Epithelial cell of proximal tubule (primary cell): ENCODE results near the gene MAP7. TPM values are rescaled to one million over a fixed set of nuclear protein-coding genes. Genes with fewer than 3 reads are reported as not detected.

ENCODE experiments used
- DNase-seq: peaks from one replicate; pipeline ENCODE4 v3.0.0-alpha.2; 2011; ENCODE audit warnings: low read depth
- H3K4me3 ChIP-seq: 2 replicates; pipeline ENCODE4 v1.5.1; 2011; ENCODE audit warnings: low read depth, mild to moderate bottlenecking, low read length
- CTCF ChIP-seq: conservative IDR thresholded peaks from 2 replicates; pipeline ENCODE4 v1.5.1; 2012; ENCODE audit warnings: low read depth, mild to moderate bottlenecking, low read length
- total RNA-seq: library from RNA; depleted of rRNA; stranded (reverse); fragments of >200 nt; gene quantifications from 2 replicates; pipeline ENCODE4 v1.2.3, GENCODE V29; 2015

The MAP7 gene
- total RNA-seq, 1 donor from 2014 or later = 16.1 TPM

GRCh38 chr6:136410201-136411024 is 139.8 kb downstream of the MAP7 start:
- no peak for TF ChIP-seq CTCF
- DNase-seq = no peak

GRCh38 chr6:136409597-136409996 is 140.6 kb downstream of the MAP7 start:
- no peak overlapping the region for H3K4me3 ChIP-seq
- DNase-seq = no peak
- TF ChIP-seq CTCF = no peak

More at GRCh38 chr6:136410201-136411024, 139.8 kb downstream of the MAP7 start:
- no peak overlapping the region for H3K4me3 ChIP-seq

- no peak for TF ChIP-seq CTCF
- H3K4me3 ChIP-seq = no peak overlapping the region
- no peak for DNase-seq
These were observed 142.0 kb downstream of the MAP7 start for GRCh38 chr6:136408204-136408603.

- TF ChIP-seq CTCF = no peak
- no peak for DNase-seq
- H3K4me3 ChIP-seq = no peak overlapping the region
These were observed 144.7 kb downstream of the MAP7 start for GRCh38 chr6:136405420-136406029.

- no peak for TF ChIP-seq CTCF
- no peak for DNase-seq
These were observed 145.4 kb downstream of the MAP7 start for GRCh38 chr6:136404627-136405419.

GRCh38 chr6:136404007-136404406 is 146.2 kb downstream of the MAP7 start:
- no peak for TF ChIP-seq CTCF
- H3K4me3 ChIP-seq = no peak overlapping the region
- DNase-seq = no peak

More at GRCh38 chr6:136404627-136405419, 145.4 kb downstream of the MAP7 start:
- no peak overlapping the region for H3K4me3 ChIP-seq
